ENCODE measurements around the gene ESYT1. TPM values are rescaled to one million over a fixed set of nuclear protein-coding genes. Genes with fewer than 3 reads are reported as not detected.
"Not testable (repeated sequence)": the region's sequence is repeated elsewhere in the genome, so short reads cannot be mapped to it uniquely, and the experiment has no call there.

ESYT1 gene
- total RNA-seq, 1 experiment from 2014 or later, result 93.2 TPM

GRCh38 chr12:56154246-56154771, 26.2 kb downstream of the ESYT1 start:
- DNase-seq (ENCODE audit: extremely low read depth, low read depth), result no peak

GRCh38 chr12:56154818-56155217, 26.8 kb downstream of the ESYT1 start:
- DNase-seq (ENCODE audit: extremely low read depth, low read depth), result no peak

GRCh38 chr12:56155256-56155845, 27.3 kb downstream of the ESYT1 start:
- no peak for DNase-seq (ENCODE audit: extremely low read depth, low read depth)

- not testable (repeated sequence) for DNase-seq (ENCODE audit: extremely low read depth, low read depth)
These were observed 28.6 kb downstream of the ESYT1 start for GRCh38 chr12:56156464-56157200.

- DNase-seq (ENCODE audit: extremely low read depth, low read depth), result peak; percentile 54
These were observed 29.3 kb downstream of the ESYT1 start for GRCh38 chr12:56157201-56158028.

GRCh38 chr12:56158029-56158925, 30.2 kb downstream of the ESYT1 start, which contains the start of gene MYL6:
MYL6 (plus strand) TSS chr12:56158359; CDS start chr12:56158402, 43 bp downstream.
- peak; percentile 99 for DNase-seq (ENCODE audit: extremely low read depth, low read depth)

GRCh38 chr12:56158926-56159461, 30.9 kb downstream of the ESYT1 start:
- peak; percentile 52 for DNase-seq (ENCODE audit: extremely low read depth, low read depth)

- DNase-seq (ENCODE audit: extremely low read depth, low read depth), result no peak
These were observed 31.6 kb downstream of the ESYT1 start for GRCh38 chr12:56159482-56160192.

GRCh38 chr12:56160193-56160763, 32.2 kb downstream of the ESYT1 start:
- no peak for DNase-seq (ENCODE audit: extremely low read depth, low read depth)

GRCh38 chr12:56160894-56161689, 33.0 kb downstream of the ESYT1 start:
- no peak for DNase-seq (ENCODE audit: extremely low read depth, low read depth)

GRCh38 chr12:56161690-56162351, 33.8 kb downstream of the ESYT1 start:
- DNase-seq (ENCODE audit: extremely low read depth, low read depth), result no peak

GRCh38 chr12:56162468-56163290, 34.6 kb downstream of the ESYT1 start:
- DNase-seq (ENCODE audit: extremely low read depth, low read depth), result no peak

GRCh38 chr12:56163533-56164344, 35.7 kb downstream of the ESYT1 start:
- no peak for DNase-seq (ENCODE audit: extremely low read depth, low read depth)

GRCh38 chr12:56164345-56164729, 36.3 kb downstream of the ESYT1 start:
- no peak for DNase-seq (ENCODE audit: extremely low read depth, low read depth)

- no peak for DNase-seq (ENCODE audit: extremely low read depth, low read depth)
These were observed 37.3 kb downstream of the ESYT1 start for GRCh38 chr12:56165369-56165768.

Data from NCI-H460 (cell line).